GOT3 (cell line): ENCODE results near the gene XCL1.

Experiments used
- DNase-seq: peaks from one replicate; lab custom pipeline; 2025; ENCODE audit warnings: mixed read lengths; lab: John Stamatoyannopoulos, UW

XCL1 gene

DNA sequence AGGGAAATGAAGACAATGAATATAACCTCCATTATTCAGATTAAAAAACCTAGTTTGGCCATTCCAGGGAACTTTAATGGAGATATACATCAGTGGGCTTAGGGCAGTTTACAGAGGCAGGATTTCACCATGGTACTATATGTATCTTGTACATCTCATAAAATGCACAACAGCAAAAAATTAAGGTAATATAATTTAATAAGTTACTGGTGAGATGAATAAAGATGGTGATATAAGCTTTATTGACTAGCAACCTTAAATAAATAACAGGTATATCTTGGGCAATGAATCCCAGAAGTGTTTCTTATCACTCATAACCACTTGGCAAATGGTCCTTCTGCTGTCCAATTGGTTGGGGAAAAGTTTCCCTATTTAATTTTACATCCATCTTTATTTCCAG is 29.0 kb downstream of the XCL1 start:
- DNase-seq = no peak

GRCh38 chr1:168606096-168606495 is 29.7 kb downstream of the XCL1 start:
- DNase-seq = no peak

- DNase-seq = no peak
These were observed 31.5 kb downstream of the XCL1 start for GRCh38 chr1:168607872-168608428.

DNA sequence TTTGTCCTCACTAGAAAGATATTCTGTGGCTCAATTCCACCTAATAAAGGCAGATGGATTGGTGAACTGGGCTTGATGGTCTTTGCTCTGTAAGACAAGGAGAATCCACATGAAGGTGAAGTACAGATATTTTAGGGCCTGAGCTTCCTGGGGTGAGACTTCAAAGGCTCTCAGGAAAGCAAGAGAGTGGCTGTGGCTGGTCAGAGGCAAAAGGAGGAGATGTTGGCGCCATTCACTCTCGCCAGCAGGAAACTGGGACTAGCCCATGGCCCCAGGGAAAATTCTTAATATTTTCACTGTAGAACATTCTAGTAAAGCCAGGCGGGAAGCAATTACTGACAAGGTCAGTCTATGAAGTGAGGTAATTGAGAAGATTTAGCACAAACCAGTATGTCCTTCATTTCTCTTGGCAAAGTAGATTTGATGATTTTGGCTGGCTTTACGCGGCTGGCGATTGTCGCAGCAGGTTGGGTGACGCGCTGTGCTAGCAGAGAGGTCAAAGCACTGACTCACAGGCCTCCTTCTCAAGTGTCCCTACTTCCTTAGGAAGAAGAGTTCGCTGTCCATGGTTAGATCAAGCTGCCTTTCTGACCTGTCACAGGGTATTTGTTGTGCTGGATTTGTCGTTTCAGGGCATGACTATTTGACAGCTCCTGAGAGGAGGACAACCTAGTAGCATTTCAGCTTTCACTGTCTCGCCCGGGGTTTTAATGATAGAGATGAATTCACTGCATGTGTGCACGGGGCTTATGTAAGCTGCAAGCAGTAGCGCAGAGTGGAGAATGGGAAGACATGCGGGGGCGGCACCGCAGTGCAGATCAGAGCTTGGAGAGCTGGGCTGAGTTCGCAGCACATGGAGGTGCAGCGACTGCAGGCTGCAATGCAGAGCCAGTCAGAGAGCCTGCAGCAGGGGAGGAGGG is 32.7 kb downstream of the XCL1 start:
- DNase-seq = no peak

- no peak for DNase-seq
These were observed 33.5 kb downstream of the XCL1 start for GRCh38 chr1:168609741-168610510.

- no peak for DNase-seq
These were observed 36.6 kb downstream of the XCL1 start for GRCh38 chr1:168613038-168613451.

DNA sequence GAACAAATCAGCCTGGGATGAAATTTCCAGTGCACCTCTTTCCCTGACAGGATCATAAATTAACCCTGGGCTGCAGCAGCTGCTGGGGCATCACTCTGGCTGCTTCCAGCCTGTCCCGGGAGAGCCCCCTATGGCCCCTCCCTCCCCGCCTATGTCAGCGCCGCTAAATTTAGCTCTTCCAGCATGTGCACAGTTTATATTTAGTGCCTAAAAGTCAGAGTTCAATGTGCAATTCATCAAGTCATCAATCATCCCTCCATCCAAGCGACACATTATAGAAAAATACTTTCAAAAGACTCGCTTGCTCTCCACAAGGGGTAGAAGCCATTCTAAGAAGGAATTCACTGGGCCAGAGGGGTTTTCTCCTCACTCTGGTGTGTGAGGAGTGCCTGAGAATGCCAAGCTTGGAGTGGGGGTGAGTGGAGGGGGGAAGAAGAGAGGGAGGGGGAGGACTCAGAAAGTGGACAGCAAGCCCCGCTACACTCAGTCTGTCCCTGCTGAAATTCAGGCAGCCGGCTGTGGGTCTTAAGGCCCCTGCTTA is 37.4 kb downstream of the XCL1 start:
- DNase-seq = no peak

DNA sequence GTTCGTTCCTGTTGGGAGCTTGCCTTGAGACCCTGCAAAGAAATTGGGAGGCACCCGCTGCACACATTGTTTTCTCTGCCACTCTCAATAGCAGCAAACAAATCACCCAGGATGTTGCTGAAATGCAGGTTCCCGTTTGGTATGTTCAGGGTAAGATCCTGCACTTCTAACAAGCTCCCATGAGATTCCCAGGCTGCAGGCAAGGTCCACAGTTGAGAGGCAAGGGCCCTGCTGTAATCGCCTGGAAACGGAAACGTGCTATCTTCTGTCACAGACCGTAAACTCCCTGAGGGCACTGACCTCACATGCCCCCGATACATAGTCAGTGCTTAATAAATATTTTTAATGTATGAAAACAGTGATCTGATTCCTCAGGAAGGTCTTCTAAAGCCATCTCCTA is 37.8 kb downstream of the XCL1 start:
- DNase-seq = no peak

- DNase-seq = no peak
These were observed 39.6 kb downstream of the XCL1 start for GRCh38 chr1:168615965-168616364.

DNA sequence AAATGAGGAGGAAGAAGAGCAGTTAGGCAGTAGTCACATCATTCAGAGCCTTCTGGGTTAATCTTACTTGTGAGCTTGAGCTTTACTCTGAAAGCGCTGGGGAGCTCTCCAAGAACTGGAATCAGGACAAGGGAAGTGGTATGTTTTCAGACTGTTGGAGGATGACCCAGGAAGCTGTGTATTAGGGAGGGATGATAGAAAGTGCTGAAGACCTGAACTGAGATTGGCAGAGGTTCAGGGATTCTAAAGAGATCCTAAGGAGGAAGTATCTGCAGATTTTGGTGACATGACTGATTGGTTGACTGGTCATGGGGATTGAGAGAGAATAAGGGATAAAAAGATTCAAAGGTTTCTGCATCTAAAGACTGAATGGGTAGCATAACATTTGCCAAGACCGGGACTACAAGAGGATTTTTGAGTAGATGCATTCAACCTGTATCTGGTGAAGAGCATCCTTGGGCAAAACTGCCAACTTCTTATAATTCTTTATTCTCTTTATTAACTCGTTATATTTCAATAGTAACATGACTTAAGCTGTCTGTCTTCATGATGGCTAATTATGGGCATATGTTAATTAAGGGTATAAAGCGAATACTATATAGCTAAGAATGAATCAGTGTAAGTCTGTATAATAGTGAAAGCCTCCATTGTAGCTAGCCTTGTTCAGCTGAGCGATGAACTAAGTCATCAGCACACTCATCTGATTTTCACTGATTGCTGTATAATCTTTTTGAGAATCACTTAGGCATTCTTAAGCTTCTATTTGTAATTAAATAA is 41.8 kb downstream of the XCL1 start:
- DNase-seq = no peak

GRCh38 chr1:168618886-168619285 is 42.5 kb downstream of the XCL1 start:
- DNase-seq = no peak

DNA sequence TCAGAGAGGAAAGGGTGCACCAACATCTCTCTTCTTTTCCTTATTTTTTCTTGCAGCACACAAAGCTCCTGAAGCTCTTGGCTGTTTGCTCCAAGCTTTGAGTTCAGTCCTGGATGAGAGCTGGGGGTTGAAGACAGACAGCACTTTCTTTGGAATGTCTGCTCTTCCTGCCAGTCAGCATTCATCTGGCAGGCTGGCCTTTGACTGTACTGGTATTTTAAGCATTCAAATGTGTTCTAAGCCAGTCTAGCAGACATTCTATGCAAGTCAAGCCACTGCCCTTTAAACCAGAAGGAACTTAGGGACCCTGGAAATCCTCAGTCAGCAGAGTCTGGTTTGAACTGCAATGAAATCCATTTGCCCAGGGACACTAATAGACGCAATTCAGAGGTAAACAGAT is 45.0 kb downstream of the XCL1 start:
- no peak for DNase-seq

DNA sequence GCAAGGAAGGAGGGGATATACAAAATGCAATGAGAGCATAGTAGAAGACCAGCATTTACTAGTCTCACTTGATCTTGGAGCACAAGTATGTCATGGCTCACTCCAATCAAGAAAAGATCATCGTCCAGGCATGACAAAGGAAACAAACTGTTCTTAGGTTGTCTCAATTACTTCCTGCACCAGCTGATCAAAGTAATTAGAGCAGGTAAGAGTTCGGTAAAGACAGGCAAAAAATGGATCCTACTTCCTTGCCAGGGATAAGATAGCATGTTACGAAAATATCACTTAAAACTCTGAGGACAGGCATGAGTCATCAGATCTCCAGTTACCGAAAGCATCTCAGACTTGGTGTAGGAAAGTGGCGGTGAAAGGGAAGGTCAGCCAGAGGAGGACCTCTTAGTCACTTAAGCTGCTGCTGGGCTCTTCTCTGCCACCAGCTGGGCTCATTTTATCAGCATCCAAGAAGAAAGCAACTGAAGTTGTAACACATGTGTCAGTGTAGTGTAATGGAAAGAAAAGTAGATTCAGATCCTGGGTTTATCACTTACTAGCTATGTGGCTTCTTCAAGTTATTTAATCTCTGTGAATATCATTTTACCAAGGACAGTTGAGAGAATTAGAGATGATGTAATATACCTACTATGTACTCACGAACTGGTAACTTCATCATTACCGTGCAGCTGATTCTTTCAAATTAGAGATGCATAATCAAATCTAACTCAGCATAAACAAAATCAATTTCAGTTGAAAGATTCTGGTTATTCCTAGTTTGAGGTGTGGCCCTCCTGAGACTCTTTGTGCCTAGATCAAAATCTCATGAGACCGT is 46.8 kb downstream of the XCL1 start:
- DNase-seq = no peak

DNA sequence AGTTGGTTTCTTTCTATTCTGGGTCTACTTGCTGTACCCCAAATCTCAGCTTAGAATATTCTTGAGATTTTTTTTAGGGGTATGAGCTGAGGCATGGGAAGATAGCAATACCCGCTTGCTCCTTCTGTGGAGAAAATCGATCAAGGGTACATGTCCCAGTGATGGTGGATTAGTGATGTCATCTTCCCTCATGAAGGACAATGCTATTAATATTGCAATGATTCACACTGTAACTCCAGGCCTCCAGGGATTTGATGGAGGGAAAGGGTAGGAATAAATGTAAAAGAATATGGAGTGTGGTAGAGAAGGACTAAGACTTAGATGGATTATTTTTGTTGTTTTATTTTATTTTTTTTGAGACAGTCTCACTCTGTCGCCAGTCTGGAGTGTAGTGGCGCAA is 47.4 kb downstream of the XCL1 start:
- DNase-seq = no peak

GRCh38 chr1:168626326-168626725 is 49.9 kb downstream of the XCL1 start:
- no peak for DNase-seq

DNA sequence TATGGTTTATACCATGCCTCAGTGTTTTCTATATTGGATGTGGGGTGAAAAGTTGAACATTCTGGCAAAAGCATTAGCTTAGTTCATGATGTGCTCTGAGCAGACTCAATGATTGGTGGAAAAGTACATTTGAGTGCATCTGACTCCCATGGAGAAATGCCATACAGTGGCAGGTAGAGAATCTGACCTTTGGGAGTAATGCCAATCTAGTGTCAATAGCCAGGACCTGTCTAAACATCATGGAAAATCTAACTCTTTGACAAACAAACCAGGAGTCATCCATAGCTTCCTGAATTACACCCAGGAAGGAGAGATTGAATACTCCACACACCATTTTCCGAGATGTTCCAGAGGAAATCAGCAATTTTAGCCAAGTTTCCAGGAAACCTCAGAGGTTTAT is 51.0 kb downstream of the XCL1 start:
- no peak for DNase-seq

- DNase-seq = peak; percentile 56
These were observed 52.4 kb downstream of the XCL1 start for GRCh38 chr1:168628807-168629206.

GRCh38 chr1:168629466-168629865 is 53.1 kb downstream of the XCL1 start:
- DNase-seq = no peak
